ENCODE data around the gene HIP1R. TPM values are rescaled to one million over a fixed set of nuclear protein-coding genes. Genes with fewer than 3 reads are reported as not detected.

HIP1R gene
- total and polyA plus RNA-seq, 2 of the 8 experiments (the other 6 are each of a cell fraction or from before 2014, with no cell fraction given), result 11.2 to 14.5 TPM

- TF ChIP-seq, protein P1, sequence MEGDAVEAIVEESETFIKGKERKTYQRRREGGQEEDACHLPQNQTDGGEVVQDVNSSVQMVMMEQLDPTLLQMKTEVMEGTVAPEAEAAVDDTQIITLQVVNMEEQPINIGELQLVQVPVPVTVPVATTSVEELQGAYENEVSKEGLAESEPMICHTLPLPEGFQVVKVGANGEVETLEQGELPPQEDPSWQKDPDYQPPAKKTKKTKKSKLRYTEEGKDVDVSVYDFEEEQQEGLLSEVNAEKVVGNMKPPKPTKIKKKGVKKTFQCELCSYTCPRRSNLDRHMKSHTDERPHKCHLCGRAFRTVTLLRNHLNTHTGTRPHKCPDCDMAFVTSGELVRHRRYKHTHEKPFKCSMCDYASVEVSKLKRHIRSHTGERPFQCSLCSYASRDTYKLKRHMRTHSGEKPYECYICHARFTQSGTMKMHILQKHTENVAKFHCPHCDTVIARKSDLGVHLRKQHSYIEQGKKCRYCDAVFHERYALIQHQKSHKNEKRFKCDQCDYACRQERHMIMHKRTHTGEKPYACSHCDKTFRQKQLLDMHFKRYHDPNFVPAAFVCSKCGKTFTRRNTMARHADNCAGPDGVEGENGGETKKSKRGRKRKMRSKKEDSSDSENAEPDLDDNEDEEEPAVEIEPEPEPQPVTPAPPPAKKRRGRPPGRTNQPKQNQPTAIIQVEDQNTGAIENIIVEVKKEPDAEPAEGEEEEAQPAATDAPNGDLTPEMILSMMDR (IDR thresholded peaks at IDR 0.05; ENCODE audit: control extremely low read depth in 1 of 3, insufficient read depth in 1 of 3, low read depth in 1 of 3, low read length in 3 of 3), result no peak
- no peak for TF ChIP-seq KDM4A (IDR thresholded peaks at IDR 0.05; ENCODE audit: low read depth, low read length, severe bottlenecking)
- no peak for TF ChIP-seq HDAC6 (IDR thresholded peaks at IDR 0.05; ENCODE audit: low read depth, low read length)
- TF ChIP-seq ZNF274 (IDR thresholded peaks at IDR 0.05; ENCODE audit: borderline replicate concordance, extremely low read depth, low read length), result no peak
These were observed 60.1 kb downstream of the HIP1R start (continued) for GRCh38 chr12:122895320-122895703.
